Ammon's horn (tissue), 1 donor: ENCODE results near the gene TSPAN7.

Experiments
- DNase-seq: peaks from one replicate; pipeline ENCODE4 v3.0.0-alpha.2; 2016; ENCODE audit warnings: low spot score

Gene TSPAN7

DNA sequence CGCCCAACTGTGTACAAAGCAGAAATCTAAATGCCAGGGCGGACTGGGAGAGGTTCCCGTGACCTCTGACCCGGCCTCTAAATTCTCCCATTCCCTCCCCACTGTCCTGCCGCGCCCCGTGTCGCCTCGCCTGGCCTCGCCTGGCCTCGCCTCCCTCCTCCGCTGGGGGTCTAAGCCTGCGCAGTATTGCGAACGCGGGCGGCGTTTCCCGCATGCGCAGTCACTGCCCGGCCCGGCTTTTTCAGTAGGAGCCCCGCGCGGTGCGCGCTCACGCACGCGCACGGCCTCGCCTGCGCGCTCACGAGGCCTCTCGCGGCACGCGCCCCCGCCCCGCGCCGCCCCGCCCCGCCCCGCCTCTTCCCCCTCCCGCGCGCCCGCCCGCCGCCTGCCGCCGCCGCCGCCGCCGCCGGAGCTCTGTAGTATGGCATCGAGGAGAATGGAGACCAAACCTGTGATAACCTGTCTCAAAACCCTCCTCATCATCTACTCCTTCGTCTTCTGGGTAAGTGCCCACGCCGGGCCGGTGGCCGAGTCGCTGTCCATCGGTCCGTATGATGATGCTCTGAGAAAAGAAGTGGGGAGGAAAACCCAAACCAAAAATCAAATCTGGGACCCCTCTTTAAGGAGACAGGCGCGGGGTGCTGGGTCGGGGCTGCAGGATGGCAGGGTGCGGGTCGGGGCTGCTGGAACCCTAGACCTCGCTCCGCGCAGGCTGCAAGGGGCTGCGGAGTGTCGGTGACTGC is at the start of gene TSPAN7:
TSS of gene TSPAN7 (plus strand) at position 417 of the 743 bp plus-strand sequence. CDS start at position 422, 5 bp downstream.
- DNase-seq = peak; percentile 71

DNA sequence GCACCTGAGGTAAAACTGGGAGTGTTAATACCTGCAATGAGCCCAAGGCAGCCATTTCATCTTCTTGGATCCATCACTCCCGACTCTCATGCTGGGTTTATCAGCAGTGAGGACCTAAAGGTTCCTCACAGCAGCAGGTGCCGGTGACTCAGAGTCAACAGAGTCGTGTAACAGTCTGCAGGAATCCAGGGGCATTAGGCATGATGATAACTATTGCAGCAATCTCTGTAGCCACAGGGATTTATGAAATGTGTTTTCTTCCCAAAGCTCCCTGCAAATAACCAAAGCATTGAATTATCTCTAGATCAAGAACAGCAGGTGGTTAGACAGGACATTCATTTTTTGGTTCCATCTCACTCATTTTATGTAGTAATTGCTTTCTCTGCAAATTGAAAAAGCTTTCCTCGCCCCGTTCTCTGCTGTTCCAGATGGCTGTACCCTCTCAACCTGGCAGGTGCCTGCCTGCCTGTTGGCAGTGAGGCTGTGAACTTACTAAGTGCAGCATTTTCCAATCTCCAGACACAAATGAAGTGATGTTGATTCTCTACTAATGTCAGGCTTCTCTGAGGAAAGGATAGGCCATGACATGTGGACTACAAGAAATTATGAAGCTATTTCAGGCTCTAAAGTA is 48.1 kb upstream of the TSPAN7 start:
- DNase-seq = peak; percentile 5

DNA sequence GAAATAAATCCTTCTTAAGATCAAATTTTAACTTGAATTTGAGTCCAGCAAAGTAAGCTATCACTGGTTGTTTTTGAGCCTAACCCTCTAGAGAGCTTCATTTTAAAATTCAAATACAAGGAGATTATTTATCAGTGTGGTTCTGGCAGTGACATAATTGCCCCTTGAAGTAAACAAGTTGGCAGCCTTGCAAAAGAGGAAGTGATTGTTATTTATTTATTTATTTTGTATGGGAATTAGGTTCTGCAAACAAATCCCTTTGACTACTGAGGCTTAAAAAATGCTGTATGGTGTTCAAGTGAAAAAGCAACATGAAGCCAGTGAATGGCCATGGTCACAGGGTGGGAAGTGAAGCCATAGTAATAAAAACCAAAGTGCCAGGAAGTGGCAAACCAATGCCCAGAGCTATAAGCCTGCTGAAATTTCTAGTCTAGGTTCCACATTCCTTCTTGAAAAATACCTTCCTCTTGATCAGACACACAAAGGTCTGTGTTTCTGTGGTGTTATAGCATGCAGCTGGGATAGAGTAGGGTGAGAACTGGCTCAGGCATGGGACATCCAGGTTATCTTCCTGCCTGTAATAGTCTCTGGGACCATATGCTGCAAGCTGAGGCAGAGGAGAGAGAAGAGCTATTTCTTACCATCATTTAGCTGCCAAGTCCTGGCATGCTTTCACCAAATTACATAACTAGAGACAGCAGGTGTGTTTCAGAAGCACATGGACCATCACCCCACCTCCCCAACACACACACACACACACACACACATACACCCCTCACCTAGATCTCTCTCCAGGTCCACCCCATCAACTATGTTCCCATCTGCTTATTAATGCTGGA is 47.1 kb upstream of the TSPAN7 start:
- peak; percentile 13 for DNase-seq

DNA sequence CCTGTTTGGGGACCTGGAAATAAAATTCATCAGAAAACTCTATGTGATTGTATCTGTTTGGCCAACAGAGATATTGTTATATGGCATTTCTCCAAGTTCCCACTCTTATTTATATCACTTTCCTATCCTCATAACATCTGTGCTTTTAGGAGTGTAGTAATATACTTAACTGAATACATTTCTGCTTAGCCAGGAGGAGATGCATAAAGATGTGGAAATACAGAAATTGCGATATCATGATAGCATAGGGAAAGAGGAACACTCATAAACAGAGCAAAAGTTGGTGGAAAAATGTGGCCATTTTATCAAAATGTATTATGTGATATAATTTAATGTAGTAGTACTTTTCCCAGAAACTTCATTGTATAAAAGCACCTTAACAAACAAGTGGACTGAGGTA is 46.1 kb upstream of the TSPAN7 start:
- no peak for DNase-seq

DNA sequence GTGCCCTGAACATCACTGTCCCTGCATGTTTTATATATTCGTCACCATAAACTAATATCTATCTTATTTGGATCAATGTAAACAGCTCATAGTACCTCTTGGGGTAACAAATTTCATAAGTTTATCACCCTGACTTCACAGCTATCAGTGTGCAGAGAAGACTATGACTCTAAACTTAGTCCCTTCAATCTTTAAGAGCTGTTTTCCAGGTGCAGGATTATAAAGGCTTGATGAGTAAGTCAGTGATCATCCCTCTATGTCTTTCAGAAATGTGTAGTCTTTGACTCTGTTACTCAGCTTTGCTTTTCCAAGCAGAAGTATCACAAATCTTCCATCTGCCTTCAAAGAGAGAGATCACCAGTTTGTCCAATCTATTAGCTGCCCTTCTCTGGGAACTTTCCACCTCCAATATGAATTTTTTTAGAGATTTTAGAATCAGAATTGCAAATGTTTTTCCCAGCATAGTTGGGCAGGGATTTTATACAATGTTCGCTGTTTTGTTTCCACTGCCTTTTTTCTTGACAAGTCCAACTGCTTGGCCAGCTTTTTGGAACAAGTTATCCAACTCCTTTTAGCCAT is 45.1 kb upstream of the TSPAN7 start:
- no peak for DNase-seq

DNA sequence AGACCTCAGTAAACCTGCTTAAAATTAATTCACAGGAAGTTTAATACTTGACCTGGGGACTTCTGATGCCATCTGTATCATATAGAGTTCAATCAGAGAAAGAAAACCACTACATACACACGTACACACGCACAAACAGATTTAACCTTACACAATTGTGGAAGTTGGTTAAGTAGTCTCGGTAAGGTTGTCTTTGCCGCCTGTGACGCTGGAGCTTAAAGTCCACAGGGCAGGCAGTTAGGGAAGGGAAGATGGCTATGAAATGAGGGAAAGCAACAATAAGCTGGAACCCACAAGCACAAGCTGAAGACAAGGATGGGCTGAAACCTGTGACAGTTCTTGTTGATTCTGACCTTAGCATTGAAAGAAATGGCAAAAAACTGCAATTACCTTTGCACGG is 41.7 kb upstream of the TSPAN7 start:
- DNase-seq = no peak

- no peak for DNase-seq
These were observed 23.2 kb upstream of the TSPAN7 start for GRCh38 chrX:38538134-38538533.

DNA sequence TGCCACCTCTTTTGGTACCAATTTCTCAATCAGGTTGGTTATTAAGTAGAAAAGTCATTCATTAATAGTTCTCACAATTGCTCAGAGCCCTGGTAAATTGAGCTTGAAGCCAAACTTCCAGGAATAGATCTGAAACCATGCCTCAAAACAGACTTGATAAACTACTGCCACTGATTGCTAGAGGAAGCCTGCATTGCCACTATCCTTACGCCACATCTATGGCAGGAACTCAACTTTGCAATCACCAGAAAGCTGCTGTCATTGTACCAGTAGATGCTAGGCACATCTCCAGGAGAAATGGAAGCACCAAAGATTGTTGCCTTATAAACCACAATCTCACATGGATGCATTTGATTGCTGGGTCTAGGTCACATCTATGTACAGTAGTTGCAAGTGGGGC is 21.6 kb upstream of the TSPAN7 start:
- DNase-seq = no peak

DNA sequence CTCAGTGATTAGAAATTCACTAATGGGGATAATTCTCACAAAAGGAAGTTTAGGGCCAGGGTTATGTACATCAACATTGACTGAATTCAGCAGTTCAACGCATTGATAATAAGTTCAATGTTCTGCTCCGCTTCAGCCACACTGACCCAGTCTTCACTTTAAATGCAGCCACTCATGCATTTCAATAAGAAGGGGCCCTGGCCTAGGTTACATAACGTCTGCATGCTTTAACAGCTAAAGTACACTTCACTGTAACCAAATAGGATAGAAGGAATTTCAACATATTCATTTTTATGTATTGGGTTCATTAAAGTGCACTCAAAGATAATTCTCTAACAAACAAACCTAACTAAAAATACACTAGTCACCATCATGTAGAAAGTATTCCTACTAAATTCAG is 12.8 kb upstream of the TSPAN7 start:
- DNase-seq = no peak

- DNase-seq = no peak
These were observed 8.6 kb upstream of the TSPAN7 start for GRCh38 chrX:38552721-38553120.

- DNase-seq = no peak
These were observed 2.7 kb upstream of the TSPAN7 start for GRCh38 chrX:38558686-38559085.

GRCh38 chrX:38560776-38561125 is 591 bp upstream of the TSPAN7 start:
- DNase-seq = no peak

- DNase-seq = peak; percentile 50
These were observed 793 bp downstream of the TSPAN7 start for GRCh38 chrX:38561951-38562719.

DNA sequence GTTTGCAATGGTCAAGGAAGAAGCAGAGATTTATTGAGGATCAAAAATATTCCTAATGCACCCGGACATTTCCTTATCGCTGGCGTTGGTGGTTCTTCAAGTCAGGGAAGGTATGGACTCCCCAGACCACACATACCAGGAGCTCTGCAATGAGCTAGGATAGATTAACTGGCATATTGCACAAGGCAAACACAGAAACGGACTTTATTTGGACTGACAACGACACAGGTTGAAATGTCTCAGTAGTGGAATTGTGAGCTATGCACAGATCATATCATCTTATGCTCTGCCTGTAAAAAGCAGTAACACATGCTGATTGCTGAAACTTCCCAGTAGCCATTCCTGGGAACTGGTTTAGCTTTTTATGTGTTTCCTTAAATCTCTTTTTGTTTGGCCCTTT is 1.7 kb downstream of the TSPAN7 start:
- peak; percentile 1 for DNase-seq

- no peak for DNase-seq
These were observed 9.1 kb downstream of the TSPAN7 start for GRCh38 chrX:38570396-38570795.

DNA sequence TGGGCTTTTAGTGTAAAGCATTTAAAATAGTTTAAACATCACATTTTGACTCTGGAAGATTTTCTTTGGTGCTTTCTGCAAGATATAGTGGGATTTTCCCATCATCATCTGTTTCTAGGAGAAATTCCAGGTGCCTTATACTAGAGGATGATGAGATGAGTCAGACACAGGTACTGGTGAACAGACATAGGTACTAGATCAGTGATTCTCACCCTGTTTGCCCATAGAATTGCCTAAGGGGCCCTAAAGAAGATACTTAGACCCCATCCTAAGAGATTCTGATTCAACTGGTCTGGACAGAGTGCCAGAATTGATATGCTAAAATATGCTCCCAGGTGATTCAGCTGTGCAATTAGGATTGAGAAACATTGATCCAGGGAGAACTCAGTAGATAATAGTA is 9.7 kb downstream of the TSPAN7 start:
- no peak for DNase-seq

DNA sequence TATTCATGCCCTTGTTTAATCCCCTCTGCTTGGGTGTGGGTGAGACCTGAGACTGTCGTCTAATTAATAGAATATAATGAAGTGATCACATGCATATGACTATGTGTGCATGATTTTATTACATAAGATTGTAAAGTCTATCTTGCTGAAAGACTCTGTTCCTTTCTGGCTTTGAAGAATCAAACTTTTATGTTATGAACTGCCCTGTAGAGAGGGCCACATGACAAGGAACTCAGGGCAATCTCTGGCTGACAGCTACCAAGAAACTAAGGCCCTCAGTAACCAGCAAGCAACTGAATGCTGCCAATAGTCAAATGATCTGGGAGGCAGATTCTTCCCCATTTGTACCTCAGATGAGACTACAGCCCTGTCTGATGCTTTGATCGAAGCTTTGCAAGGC is 13.5 kb downstream of the TSPAN7 start:
- no peak for DNase-seq

DNA sequence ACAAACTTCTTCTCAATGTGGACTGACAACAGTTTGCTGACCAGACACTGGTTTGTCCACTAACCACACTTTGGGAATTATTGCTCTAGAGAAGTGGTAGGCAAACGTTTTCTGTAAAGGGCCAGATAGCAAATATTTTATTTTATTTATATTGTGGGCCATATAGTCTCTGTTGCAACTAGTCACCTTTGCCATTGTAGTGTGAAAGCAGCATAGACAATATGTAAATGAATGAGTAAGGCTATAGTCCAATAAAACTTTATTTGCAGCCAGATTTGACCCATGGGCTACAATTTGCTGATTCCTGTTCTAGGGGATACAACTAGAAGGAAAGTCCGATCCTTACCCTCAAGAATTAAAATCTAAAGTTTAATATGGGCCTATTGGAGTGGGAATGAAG is 14.5 kb downstream of the TSPAN7 start:
- no peak for DNase-seq

DNA sequence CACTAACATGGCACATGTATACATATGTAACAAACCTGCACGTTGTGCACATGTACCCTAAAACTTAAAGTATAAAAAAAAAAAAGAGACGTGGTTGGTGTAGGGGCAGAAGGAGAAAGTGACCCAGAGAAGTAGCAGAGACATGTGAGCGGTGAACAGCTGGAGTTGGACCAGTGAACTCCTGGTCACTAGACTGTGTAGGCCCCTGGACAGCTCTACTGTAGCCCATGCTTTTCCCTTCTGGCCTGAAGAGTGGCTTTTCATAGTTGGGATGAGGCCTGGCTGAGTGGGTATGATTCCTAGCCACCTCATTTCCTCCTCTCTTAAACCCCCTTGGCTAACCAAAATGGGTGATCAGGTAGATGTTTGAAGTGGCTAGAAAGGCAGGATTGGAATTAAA is 16.4 kb downstream of the TSPAN7 start:
- DNase-seq = no peak

GRCh38 chrX:38578167-38578566 is 16.8 kb downstream of the TSPAN7 start:
- DNase-seq = no peak

DNA sequence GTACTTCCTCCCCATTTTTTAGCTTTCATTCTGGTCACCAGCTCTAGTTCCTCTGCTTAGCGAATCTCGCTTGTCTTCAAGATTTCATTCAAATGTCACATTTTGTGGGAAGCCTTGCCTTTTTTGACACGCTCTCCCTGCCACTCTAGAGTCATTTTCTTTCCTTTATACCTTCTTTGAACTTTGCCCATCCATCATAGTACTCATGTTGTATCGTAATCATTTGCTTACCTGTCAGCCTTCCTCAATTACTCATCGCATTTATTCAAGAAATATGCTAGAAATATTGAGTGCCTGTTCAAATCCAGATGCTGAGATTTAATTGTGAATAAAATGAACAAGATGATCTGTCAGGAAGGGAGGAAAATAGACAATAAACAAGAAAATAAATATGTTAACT is 21.8 kb downstream of the TSPAN7 start:
- DNase-seq = no peak

- no peak for DNase-seq
These were observed 33.1 kb downstream of the TSPAN7 start for GRCh38 chrX:38594434-38594833.
